NCI-H82 (cell line): Measurements from ENCODE around the gene GRIN3A.
"Not testable (repeated sequence)": the region's sequence is repeated elsewhere in the genome, so short reads cannot be mapped to it uniquely, and the experiment has no call there.

Experiments used
- DNase-seq: peaks from one replicate; lab custom pipeline; 2025; lab: John Stamatoyannopoulos, UW

GRIN3A gene

GRCh38 chr9:101632611-101633010 is 105.8 kb downstream of the GRIN3A start:
- no peak for DNase-seq

- DNase-seq, result no peak
Measured at GRCh38 chr9:101631892-101632291, 106.6 kb downstream of the GRIN3A start.

- DNase-seq, result no peak
Measured at GRCh38 chr9:101629636-101630035, 108.8 kb downstream of the GRIN3A start.

- no peak for DNase-seq
Measured at GRCh38 chr9:101628173-101628572, 110.3 kb downstream of the GRIN3A start.

- no peak for DNase-seq
Measured at GRCh38 chr9:101626295-101626694, 112.2 kb downstream of the GRIN3A start.

GRCh38 chr9:101625876-101626275 is 112.6 kb downstream of the GRIN3A start:
- DNase-seq, result no peak

- DNase-seq, result no peak
Measured at GRCh38 chr9:101620452-101620851, 118.0 kb downstream of the GRIN3A start.

- DNase-seq, result no peak
Measured at GRCh38 chr9:101618698-101619097, 119.7 kb downstream of the GRIN3A start.

GRCh38 chr9:101605547-101605946 is 132.9 kb downstream of the GRIN3A start:
- DNase-seq, result no peak

GRCh38 chr9:101604296-101604695 is 134.2 kb downstream of the GRIN3A start:
- no peak for DNase-seq

- peak; percentile 73 for DNase-seq
Measured at GRCh38 chr9:101601904-101602765, 136.3 kb downstream of the GRIN3A start.

GRCh38 chr9:101594796-101595195 is 143.7 kb downstream of the GRIN3A start, which contains the start of gene PPP3R2:
Gene PPP3R2, minus strand, starts transcription at chr9:101594969. Its CDS starts 48 bp downstream, at chr9:101594921.
- DNase-seq, result no peak

- no peak for DNase-seq
Measured at GRCh38 chr9:101593345-101593744, 145.1 kb downstream of the GRIN3A start.

- no peak for DNase-seq
Measured at GRCh38 chr9:101592788-101593187, 145.7 kb downstream of the GRIN3A start.

GRCh38 chr9:101591787-101592446 is 146.5 kb downstream of the GRIN3A start:
- no peak for DNase-seq

GRCh38 chr9:101590901-101591300 is 147.5 kb downstream of the GRIN3A start:
- peak; percentile 44 for DNase-seq

GRCh38 chr9:101590074-101590473 is 148.4 kb downstream of the GRIN3A start:
- DNase-seq, result not testable (repeated sequence)

- no peak for DNase-seq
Measured at GRCh38 chr9:101587332-101588043, 151.0 kb downstream of the GRIN3A start.

GRCh38 chr9:101586651-101587050 is 151.8 kb downstream of the GRIN3A start:
- no peak for DNase-seq

GRCh38 chr9:101585740-101586139 is 152.7 kb downstream of the GRIN3A start:
- DNase-seq, result no peak

- DNase-seq, result no peak
Measured at GRCh38 chr9:101582553-101582952, 155.9 kb downstream of the GRIN3A start.

GRCh38 chr9:101579711-101580545 is 158.5 kb downstream of the GRIN3A start:
- DNase-seq, result peak; percentile 18
